ENCODE results near the gene CLCNKB.
"Not testable (repeated sequence)": the region's sequence is repeated elsewhere in the genome, so short reads cannot be mapped to it uniquely, and the experiment has no call there.

The CLCNKB gene

DNA sequence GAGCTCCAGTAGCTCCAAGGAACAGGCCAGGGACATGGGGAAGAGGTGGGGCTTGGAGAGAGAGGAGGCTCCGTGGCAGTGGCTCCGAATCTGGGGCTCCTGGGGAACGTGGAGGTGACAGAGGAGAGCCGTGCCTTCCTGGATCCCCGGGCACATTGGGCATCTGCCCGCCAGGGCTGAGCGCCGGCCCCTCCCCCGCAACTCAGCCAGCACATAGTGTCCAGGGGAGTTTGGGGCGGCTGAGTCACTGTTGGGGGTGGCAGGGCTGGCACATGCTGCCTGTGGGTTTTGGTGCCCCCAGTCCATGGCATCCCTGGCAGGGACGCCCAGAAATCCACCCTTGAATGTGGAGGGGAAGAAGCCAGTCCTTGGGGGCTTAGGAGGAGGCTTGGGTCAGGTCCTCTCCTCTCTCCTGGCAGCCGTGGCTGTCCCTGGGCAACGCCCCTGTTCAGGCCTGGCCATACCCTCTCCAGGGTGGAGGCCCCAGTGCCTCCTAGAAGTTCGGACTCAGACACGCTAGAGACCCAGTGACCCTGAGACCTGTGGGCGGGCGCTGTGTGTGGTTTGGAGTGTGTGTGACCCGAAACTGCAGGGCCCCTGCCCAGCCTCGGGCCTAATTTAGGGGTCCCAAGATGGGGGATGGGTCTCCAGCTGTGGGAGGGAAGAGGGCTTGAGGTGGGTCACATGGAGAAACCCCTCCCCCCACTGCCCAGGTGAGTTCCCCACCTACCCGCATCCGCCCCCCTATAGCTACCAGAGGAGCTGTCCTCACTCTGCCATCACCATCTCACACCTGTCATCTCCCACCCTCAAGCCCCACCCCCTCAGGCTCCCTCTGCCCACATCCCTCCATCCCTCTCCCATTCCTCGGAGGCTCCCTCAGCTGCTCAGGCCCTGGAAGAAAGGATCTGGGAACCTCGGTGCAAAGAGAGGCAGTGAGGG is 27.4 kb upstream of the CLCNKB start:
- DNase-seq, result no peak

- DNase-seq, result no peak
Observed at GRCh38 chr1:16017076-16017460, 26.5 kb upstream of the CLCNKB start.

DNA sequence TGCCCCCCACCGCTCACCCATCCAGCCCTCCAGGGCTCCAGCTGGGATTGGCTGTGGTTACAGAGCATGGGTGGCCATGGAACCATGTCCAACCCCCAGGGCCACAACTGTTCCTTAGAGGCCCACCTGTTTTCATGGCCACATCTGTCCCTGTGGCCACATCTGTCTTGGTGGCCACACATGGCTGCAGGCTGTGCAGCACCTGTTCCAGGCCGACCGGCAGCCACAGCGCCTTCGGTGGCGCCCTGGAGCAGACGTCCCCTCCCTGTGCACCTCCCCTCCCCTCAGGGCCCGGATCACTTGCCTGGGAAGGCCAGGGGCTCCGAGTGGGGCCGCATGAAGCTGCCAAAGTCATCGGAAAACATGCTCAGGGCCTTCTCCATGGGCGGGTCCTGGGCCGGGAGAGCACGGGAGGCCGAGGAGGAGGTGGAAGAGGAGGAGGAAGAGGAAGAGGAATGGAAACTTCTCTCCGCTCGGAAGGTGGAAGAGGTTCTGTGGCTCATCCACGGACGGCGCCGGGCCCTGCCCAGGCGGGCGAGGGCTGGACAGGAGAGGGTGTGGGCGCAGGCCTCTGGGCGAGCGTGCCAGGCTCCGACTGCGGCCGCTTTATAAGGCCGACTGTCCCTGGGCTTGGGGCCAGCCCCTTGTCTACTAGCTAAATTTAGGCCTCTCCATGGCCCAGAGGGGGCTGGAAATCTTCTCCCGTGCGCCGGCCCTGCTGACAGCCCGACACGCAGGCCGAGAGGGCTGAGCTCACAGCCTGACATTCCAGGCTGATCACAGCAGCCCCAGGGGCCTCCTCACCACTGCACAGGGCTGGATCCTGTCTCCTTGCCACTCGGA is 25.9 kb upstream of the CLCNKB start, which contains the start of gene HSPB7:
Gene HSPB7 (minus strand): TSS at position 583 of the 843 bp plus-strand sequence. CDS start 80 bp downstream, at position 503.
- peak; percentile 87 for DNase-seq

DNA sequence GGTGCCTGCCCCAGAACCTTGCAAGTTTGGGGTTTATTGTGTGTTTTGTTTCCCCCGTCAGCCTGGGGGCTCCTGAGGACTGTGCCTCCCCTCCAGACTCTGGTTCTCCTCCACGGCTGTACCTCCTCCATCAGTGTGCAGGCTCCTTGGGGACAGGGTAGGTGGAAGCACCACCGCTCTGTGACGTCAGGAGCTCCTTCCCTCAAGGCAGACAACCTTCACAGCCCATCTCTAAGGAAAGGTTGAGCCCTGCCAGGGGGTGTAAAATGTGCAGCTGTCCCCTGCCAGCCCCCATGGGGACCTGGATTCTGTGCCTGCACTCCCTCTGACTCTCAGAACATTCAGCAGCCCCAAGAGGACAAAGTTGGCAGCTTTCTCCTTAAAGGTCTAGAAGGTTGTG is 25.3 kb upstream of the CLCNKB start:
- no peak for DNase-seq

DNA sequence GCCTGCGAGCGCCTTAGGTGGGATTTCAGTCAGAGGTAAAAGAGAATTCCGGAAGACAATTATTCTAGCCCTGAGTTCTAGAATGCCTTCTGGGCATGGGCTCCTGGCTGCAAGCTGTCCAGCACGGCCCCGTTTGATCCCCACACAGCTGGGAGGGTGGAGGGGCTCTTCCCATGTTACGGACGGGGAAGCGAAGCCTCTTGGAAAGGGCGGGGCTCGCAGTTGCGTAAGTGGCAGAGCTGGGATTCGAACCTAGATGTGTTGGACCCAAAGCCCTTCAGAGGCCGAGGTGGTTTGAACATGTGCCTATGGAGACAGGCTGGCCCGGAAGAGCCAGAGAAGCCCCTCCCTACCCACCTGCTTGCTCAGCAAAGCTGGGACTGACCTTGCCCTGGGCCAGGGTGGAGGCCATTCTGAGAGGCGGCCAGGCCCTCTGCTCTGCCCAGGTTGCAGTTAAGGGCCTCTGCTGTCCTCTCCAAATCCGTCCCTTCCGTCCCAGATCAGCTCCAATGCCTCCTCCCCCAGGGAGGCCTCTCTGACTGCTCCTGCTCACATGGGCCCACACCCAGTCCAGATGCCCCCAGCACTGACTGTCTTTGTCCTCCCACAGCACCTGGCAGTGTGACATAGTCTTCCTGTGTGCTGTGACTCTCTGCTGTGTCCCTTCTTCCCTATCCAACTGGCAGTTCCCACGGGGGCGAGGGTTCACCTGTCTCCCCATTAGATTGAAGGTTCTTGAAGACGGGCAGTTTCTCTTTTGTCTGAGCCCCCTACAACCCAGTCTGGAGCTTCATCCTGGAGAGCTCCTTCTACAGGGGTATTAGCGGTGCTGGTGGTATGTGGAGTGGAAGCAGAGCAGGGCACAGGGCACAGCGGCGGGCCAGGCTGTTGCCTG is 24.6 kb upstream of the CLCNKB start:
- DNase-seq, result no peak

DNA sequence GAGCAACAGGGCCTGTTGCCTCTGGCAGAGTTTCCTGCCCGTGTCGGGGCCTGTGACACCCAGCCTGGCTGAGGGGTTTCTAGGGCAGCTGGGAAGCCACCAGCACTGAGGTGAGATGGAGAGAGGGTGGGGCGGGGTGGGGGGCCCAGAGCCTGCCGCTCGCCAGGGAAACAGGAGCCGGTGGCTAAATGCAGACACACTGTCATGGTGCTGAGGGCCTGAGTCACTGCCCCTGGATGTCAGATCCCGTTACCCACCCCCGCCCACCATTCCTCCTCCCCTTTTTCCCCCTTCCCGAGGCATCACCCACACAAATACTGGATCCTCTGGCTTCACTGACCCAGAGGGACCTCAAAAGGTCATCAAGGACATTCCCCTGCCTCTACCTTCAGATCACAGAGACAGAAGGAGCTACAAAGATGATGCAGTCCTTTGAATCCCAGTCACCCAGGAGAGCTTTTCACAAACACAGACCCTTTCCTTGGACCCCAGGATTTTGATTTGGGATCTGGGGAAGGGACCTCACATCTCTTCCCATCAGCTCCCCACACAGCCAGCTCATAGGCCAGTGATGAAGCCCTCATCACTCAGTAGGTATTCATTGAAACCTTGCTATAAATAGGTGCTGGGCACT is 23.8 kb upstream of the CLCNKB start:
- no peak for DNase-seq

GRCh38 chr1:16020325-16020724 is 23.3 kb upstream of the CLCNKB start:
- no peak for DNase-seq

- DNase-seq, result not testable (repeated sequence)
Observed at GRCh38 chr1:16020878-16021277, 22.7 kb upstream of the CLCNKB start.

DNA sequence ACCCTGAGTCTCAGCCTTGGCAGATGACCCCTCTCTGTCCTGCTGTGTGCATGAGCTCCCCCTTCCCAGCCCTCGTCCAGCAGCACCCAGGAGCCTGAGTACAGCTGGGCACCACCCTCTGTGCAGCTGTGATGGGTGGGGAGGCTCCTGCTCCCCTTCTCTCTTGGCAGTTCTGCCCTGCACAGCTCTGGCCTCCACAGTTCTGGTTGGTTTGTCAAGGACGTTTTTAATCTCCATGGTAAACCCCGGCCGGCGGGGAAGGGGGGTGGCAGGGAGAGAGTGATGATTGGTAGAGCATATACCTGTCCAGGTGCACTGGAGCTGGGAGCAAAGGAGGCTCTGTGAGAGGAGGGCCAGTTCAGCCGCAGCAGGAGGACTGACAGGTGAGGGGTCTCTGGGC is 21.9 kb upstream of the CLCNKB start, which contains the start of gene CLCNKA:
Gene CLCNKA (plus strand): TSS at position 356 of the 400 bp plus-strand sequence. CDS start 584 bp downstream, outside the sequence.
- no peak for DNase-seq

- no peak for DNase-seq
Observed at GRCh38 chr1:16022393-16022792, 21.2 kb upstream of the CLCNKB start.

- no peak for DNase-seq
Observed at GRCh38 chr1:16023050-16023653, 20.4 kb upstream of the CLCNKB start.

GRCh38 chr1:16026302-16026701 is 17.3 kb upstream of the CLCNKB start:
- DNase-seq, result not testable (repeated sequence)

DNA sequence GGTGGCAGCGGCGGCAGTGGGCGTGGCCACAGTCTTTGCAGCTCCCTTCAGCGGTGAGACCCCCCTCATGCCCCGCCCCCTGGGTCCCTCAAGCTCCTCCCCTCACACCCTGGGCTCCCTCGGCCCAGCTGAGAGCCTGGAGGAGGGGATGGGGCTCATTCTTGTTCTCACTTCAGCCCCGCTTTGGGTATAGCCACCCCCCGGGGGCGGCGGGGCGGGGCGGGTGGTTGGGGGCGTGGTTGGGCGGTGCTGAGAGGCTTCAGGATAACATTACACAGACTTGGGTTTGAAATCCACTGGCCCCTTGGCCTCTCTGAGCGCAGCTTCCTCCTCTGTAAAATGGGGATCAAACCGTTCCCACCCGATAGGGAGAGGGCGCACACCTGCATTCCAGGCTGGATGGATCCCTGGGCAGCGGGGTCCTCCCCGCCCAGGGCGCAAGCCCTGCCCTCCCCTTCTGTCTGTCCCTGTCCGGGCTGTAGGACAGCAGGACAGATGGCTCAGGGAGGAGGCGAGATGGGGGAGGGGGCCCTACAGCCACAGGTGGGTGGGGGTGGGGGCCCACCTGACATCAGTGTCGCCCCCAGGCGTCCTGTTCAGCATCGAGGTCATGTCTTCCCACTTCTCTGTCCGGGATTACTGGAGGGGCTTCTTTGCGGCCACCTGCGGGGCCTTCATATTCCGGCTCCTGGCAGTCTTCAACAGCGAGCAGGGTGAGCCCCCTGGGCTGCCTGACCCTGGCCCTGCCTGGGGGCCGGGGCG is 16.7 kb upstream of the CLCNKB start:
- no peak for DNase-seq

- no peak for DNase-seq
Observed at GRCh38 chr1:16028237-16029002, 15.2 kb upstream of the CLCNKB start.

DNA sequence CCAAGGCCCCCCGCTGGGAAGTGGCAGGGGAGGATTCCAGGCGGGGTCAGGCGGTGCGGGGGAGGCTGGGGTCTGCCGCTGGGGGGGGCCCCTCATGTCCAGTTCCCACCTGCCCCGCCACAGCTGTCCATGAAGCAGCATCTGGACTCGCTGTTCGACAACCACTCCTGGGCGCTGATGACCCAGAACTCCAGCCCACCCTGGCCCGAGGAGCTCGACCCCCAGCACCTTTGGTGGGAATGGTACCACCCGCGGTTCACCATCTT is 14.6 kb upstream of the CLCNKB start:
- not testable (repeated sequence) for DNase-seq

GRCh38 chr1:16029288-16029687 is 14.3 kb upstream of the CLCNKB start:
- DNase-seq, result no peak

- DNase-seq, result no peak
Observed at GRCh38 chr1:16031551-16031950, 12.0 kb upstream of the CLCNKB start.

- peak; percentile 85 for DNase-seq
Observed at GRCh38 chr1:16032388-16033102, 11.0 kb upstream of the CLCNKB start.

DNA sequence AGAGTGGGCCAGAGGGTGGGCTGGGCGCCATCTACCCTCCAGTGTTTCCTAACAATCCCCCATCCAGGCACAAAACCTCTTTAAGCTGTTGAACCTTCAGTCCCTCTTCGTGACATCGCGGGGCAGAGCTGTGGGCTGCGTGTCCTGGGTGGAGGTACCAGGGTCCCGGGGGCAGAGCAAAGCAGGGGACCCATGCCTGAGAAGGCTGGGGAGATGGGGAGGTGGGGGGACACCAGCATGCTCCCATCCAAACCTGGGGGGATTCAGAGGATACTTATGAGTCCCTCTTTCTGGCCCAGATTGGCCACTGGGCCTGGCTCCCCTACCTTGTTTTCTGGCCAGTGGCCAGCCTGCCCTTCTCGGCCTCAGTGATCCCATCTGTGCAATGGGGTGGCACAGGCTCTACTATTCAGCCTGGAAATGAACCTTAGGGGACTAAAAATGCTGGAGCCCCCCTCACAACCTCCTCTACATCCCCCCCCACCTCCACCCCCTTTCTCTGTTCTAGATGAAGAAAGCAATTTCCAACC is 10.4 kb upstream of the CLCNKB start:
- not testable (repeated sequence) for DNase-seq

Measured in right forelimb (tissue), 1 donor.